A549 (cell line): ENCODE results near the gene TLCD3A. TPM values are rescaled to one million over a fixed set of nuclear protein-coding genes. Genes with fewer than 3 reads are reported as not detected.
"Not testable (repeated sequence)": the region's sequence is repeated elsewhere in the genome, so short reads cannot be mapped to it uniquely, and the experiment has no call there.

Source experiments
- ATAC-seq, 2 experiments: fragments of 200-7000 bp in 1 of 2; fragments of >200 bp in 1 of 2; cut with Nextera tagmentation in 1 of 2; cut with Tn5 transposase in 1 of 2; 3 replicates each; pipeline versions ENCODE4 v1.8.0 to v1.9.1; 2018 to 2020; ENCODE audit warnings: mild to moderate bottlenecking in 1 of 2, moderate library complexity in 1 of 2
- CTCF ChIA-PET: fragments of 300-600 bp; sonication (Branson Sonifier 250); formaldehyde crosslinking; extraction: SDS; loops from one replicate; lab custom pipeline; 2021; ENCODE audit warnings: antibody characterized with exemption, inconsistent platforms; lab: Yijun Ruan, JAX
- POLR2A ChIA-PET: fragments of 350-600 bp; formaldehyde crosslinking; extraction: SDS; loops from one replicate; lab custom pipeline; 2021; ENCODE audit warnings: antibody characterized with exemption, inconsistent platforms; lab: Yijun Ruan, JAX
- DNase-seq, 2 experiments: peaks; one replicate each; pipeline versions ENCODE4 v3.0.0 to v3.0.0-alpha.2; 2011 to 2016; ENCODE audit warnings: low read depth in 1 of 2, low spot score in 1 of 2
- FAIRE-seq: peaks from 2 replicates; lab custom pipeline; 2011; peaks lifted over from hg19 to GRCh38; lab: Jason Lieb, UNC
- H3K27ac ChIP-seq, 2 experiments: fragments of >200 bp; sonication (Bioruptor Twin); formaldehyde crosslinking; 3 replicates each; pipeline ENCODE4 v1.5.1; 2016 to 2017
- H3K4me1 ChIP-seq: fragments of >200 bp; sonication (Bioruptor Twin); formaldehyde crosslinking; 3 replicates; pipeline ENCODE4 v1.6.1; 2016
- H3K4me2 ChIP-seq: fragments of >200 bp; sonication (Bioruptor Twin); formaldehyde crosslinking; 3 replicates; pipeline ENCODE4 v1.6.1; 2016
- H3K4me3 ChIP-seq: fragments of >200 bp; sonication (Bioruptor Twin); formaldehyde crosslinking; 3 replicates; pipeline ENCODE4 v1.5.1; 2016
- H3K9me3 ChIP-seq: fragments of >200 bp; sonication (Bioruptor Twin); formaldehyde crosslinking; 3 replicates; pipeline ENCODE4 v1.6.1; 2016
- CBX2 ChIP-seq: fragments of 200-600 bp; sonication (generic); IDR thresholded peaks from 2 replicates; pipeline ENCODE4 v1.6.1; 2016; ENCODE audit warnings: low read depth, mild to moderate bottlenecking, borderline replicate concordance
- CBX8 ChIP-seq: fragments of 200-600 bp; sonication (generic); IDR thresholded peaks from 2 replicates; pipeline ENCODE4 v1.6.1; 2016
- CHD2 ChIP-seq: fragments of 150-350 bp; IDR thresholded peaks from 2 replicates; pipeline ENCODE4 v1.6.1; 2014; ENCODE audit warnings: low read length; ENCODE audit not compliant: partially characterized antibody
- CHD4 ChIP-seq: fragments of 200-600 bp; sonication (generic); IDR thresholded peaks from 2 replicates; pipeline ENCODE4 v1.6.1; 2016; ENCODE audit warnings: antibody characterized with exemption, mild to moderate bottlenecking, borderline replicate concordance
- EHF ChIP-seq: fragments of 250-450 bp; sonication (Bioruptor Pico); IDR thresholded peaks from 2 replicates; pipeline ENCODE4 v1.5.0; 2020; ENCODE audit warnings: mild to moderate bottlenecking
- EHMT2 ChIP-seq: fragments of 200-600 bp; sonication (generic); IDR thresholded peaks from 2 replicates; pipeline ENCODE4 v1.6.1; 2016; ENCODE audit warnings: antibody characterized with exemption, low read depth, mild to moderate bottlenecking, moderate library complexity
- FOSL2 ChIP-seq, 2 experiments: fragments of 450-650 bp in 1 of 2; fragments of >200 bp in 1 of 2; sonication (Bioruptor Twin) in 1 of 2; formaldehyde crosslinking; IDR thresholded peaks; 2 replicates each; pipeline versions ENCODE4 v1.5.0 to v1.6.1; 2016 to 2020; ENCODE audit warnings: mild to moderate bottlenecking in 1 of 2, moderate library complexity in 1 of 2
- FOXS1 ChIP-seq: fragments of 250-450 bp; sonication (Bioruptor Pico); IDR thresholded peaks from 2 replicates; pipeline ENCODE4 v1.5.0; 2020; ENCODE audit warnings: mild to moderate bottlenecking, moderate library complexity
- GATA3 ChIP-seq: IDR thresholded peaks from 2 replicates; pipeline ENCODE4 v1.6.1; 2012; ENCODE audit warnings: borderline replicate concordance
- HES2 ChIP-seq: fragments of >200 bp; sonication (Bioruptor Twin); formaldehyde crosslinking; IDR thresholded peaks from 2 replicates; pipeline ENCODE4 v1.6.1; 2016
- HOXA7 ChIP-seq: fragments of 250-450 bp; sonication (Bioruptor Pico); IDR thresholded peaks from 2 replicates; pipeline ENCODE4 v1.5.0; 2020; ENCODE audit warnings: mild to moderate bottlenecking, moderate library complexity
- KDM1A ChIP-seq: fragments of 200-600 bp; sonication (generic); IDR thresholded peaks from 2 replicates; pipeline ENCODE4 v1.6.1; 2016; ENCODE audit warnings: low read depth, mild to moderate bottlenecking
- MAFK ChIP-seq: fragments of 450-650 bp; IDR thresholded peaks from 2 replicates; pipeline ENCODE4 v1.6.1; 2014; ENCODE audit not compliant: partially characterized antibody
- NFE2L2 ChIP-seq: fragments of 150-350 bp; conservative IDR thresholded peaks from 2 replicates; pipeline ENCODE4 v1.6.1; 2014; ENCODE audit warnings: low read length
- NR3C1 ChIP-seq: fragments of >200 bp; sonication (Bioruptor Twin); formaldehyde crosslinking; IDR thresholded peaks from 3 replicates; pipeline ENCODE4 v1.6.1; 2017
- POLR2A ChIP-seq: IDR thresholded peaks from 2 replicates; pipeline ENCODE4 v1.6.1; 2012; ENCODE audit warnings: mild to moderate bottlenecking, low read length
- SMC3 ChIP-seq: fragments of >200 bp; sonication (Bioruptor Twin); formaldehyde crosslinking; IDR thresholded peaks from 3 replicates; pipeline ENCODE4 v1.6.1; 2018; ENCODE audit warnings: inconsistent platforms
- SREBF2 ChIP-seq: fragments of 450-650 bp; IDR thresholded peaks from 2 replicates; pipeline ENCODE4 v1.6.1; 2014; ENCODE audit warnings: mild to moderate bottlenecking, moderate library complexity
- TP53 ChIP-seq: fragments of 250-450 bp; sonication (Bioruptor Pico); IDR thresholded peaks from 2 replicates; pipeline ENCODE4 v1.5.0; 2021; ENCODE audit warnings: mild to moderate bottlenecking, moderate library complexity
- ZFP36 ChIP-seq: fragments of 450-650 bp; IDR thresholded peaks from 2 replicates; pipeline ENCODE4 v1.6.1; 2014; ENCODE audit warnings: borderline replicate concordance; ENCODE audit not compliant: partially characterized antibody
- WGBS: methylation state at CpG from one replicate; pipeline ENCODE4 v1.1.6; 2017; ENCODE audit errors: missing lambda C conversion rate; 5-methylcytosine and 5-hydroxymethylcytosine counted together
- polyA plus RNA-seq, 4 experiments: library from polyadenylated mRNA; depleted of rRNA in 3 of 4; stranded (reverse); fragments of >200 nt; fragmentation: RNase III in 1 of 4; extraction: RNeasy Plus Mini Kit Qiagen cat#74134 plus additional on column Dnase treatment in 1 of 4; gene quantifications; 2 replicates in 3 of 4; 3 replicates in 1 of 4; pipeline ENCODE4 v1.2.3, GENCODE V29; 2011 to 2017

TLCD3A gene
- polyA plus RNA-seq, 2 of the 4 experiments (the other 2 are of a cell fraction) = 29.5 to 31.5 TPM

GRCh38 chr17:693791-694638, 38.4 kb upstream of the TLCD3A start (continued):
- TF ChIP-seq HES2 = no peak

- CTCF ChIA-PET = interaction anchor here (0.8 to 19.5 kb wide), 7 partner anchors 12 to 300 kb away, joined by 3 to 410 read pairs (median 6); partner anchors contain the start of genes NXN, TIMM22 and VPS53
- 89% methylated on average over 2 of the region's 2 CpGs for whole genome bisulfite sequencing
These were observed 36.0 kb upstream of the TLCD3A start for GRCh38 chr17:696369-696768.

GRCh38 chr17:697682-698081, 34.7 kb upstream of the TLCD3A start:
- 92% methylated on average over 8 of the region's 8 CpGs for WGBS
- H3K27ac ChIP-seq = 0 out of 6 replicates have a peak overlapping the region, but pooled peaks of 1 of the 2 experiments have one; percentile 36
- FAIRE-seq (no peak), ATAC-seq (no peak), DNase-seq (no peak)
- ChIA-PET POLR2A (interaction anchor here (0.6 kb wide), 1 partner anchor 18 kb away, joined by 6 read pairs; no protein-coding TSS in a partner anchor), CTCF (interaction anchor here (0.5 to 19.5 kb wide), 13 partner anchors 14 to 553 kb away, joined by 3 to 410 read pairs (median 10); partner anchors contain the start of genes NXN, TIMM22 and VPS53)
- TF ChIP-seq POLR2A (no peak), KDM1A (no peak), FOSL2 (IDR thresholded peaks at IDR 0.05) (no peak), FOSL2 (CRISPR knock-in tag; IDR thresholded peaks at IDR 0.05) (no peak), ZFP36 (no peak), TP53 (no peak), HES2 (no peak), EHF (CRISPR knock-in tag) (no peak), EHMT2 (no peak), HOXA7 (CRISPR knock-in tag) (no peak), NFE2L2 (no peak), CBX8 (no peak), FOXS1 (CRISPR knock-in tag) (no peak), CHD2 (no peak), CHD4 (no peak), SREBF2 (no peak), GATA3 (no peak), NR3C1 (no peak), MAFK (no peak), SMC3 (no peak)
- peaks cover 35% of the 10 kb centered on the region for H3K4me1 ChIP-seq
- no peak overlapping the region for H3K4me3 ChIP-seq
- no peak overlapping the region for H3K4me2 ChIP-seq
- no peaks in the 10 kb centered on the region for H3K9me3 ChIP-seq

More at GRCh38 chr17:696369-696768, 36.0 kb upstream of the TLCD3A start:
- no peak overlapping the region for H3K4me3 ChIP-seq
- peak overlapping the region in 1 of 2 experiments; percentile 91; a peak in 3 of 6 replicates for H3K27ac ChIP-seq
- ATAC-seq = no peak
- H3K4me1 ChIP-seq = peaks cover 48% of the 10 kb centered on the region
- no peak for FAIRE-seq
- POLR2A ChIA-PET = no interaction called here
- TF ChIP-seq CBX2 = no peak
- TF ChIP-seq MAFK = peak; percentile 93
- TF ChIP-seq, all 56 proteins: peak for 1
- Histone ChIP-seq H3K4me2 (no peak overlapping the region), H3K9me3 (no peaks in the 10 kb centered on the region)
- no peak for DNase-seq

GRCh38 chr17:698096-698495, 34.3 kb upstream of the TLCD3A start:
- H3K9me3 ChIP-seq, H3K4me2 ChIP-seq, DNase-seq, POLR2A ChIA-PET, ATAC-seq, FAIRE-seq, H3K4me3 ChIP-seq: not testable (repeated sequence)
- CTCF ChIA-PET = interaction anchor here (0.6 to 19.5 kb wide), 14 partner anchors 14 to 553 kb away, joined by 3 to 410 read pairs (median 10); partner anchors contain the start of genes NXN, TIMM22 and VPS53
- 84% methylated on average over 2 of the region's 2 CpGs for WGBS
- H3K27ac ChIP-seq = 0 out of 6 replicates have a peak overlapping the region, but pooled peaks of 1 of the 2 experiments have one; percentile 36
- H3K4me1 ChIP-seq = peaks cover 31% of the 10 kb centered on the region
